Thoracic aorta (tissue), 2 donors: ENCODE data around the gene TMEM129. TPM values are rescaled to one million over a fixed set of nuclear protein-coding genes. Genes with fewer than 3 reads are reported as not detected.

ENCODE experiments used
- ATAC-seq: fragments of 150-250 bp; one replicate; pipeline ENCODE4 v1.8.0; 2017; ENCODE audit warnings: low read depth; ENCODE audit not compliant: insufficient number of reproducible peaks, low FRiP score
- DNase-seq: peaks from one replicate; pipeline ENCODE4 v3.0.0-alpha.2; 2020; ENCODE audit warnings: low spot score
- H3K27ac ChIP-seq, 2 donors: fragments of 200-600 bp; sonication (generic); 1 replicate in 1 of 2; 2 replicates in 1 of 2; pipeline ENCODE4 v1.5.1; 2016; ENCODE audit warnings: mild to moderate bottlenecking in 2 of 2, moderate library complexity in 2 of 2
- H3K27me3 ChIP-seq: fragments of 200-600 bp; sonication (generic); replicated peaks from 2 replicates; pipeline ENCODE4 v1.6.0; 2016; ENCODE audit warnings: mild to moderate bottlenecking; ENCODE audit not compliant: insufficient read depth
- H3K36me3 ChIP-seq: fragments of 200-600 bp; sonication (generic); one replicate; pipeline ENCODE4 v1.5.1; 2016
- H3K4me1 ChIP-seq, 2 donors: fragments of 200-600 bp; sonication (generic); 1 replicate in 1 of 2; 2 replicates in 1 of 2; pipeline versions ENCODE4 v1.5.1 to v1.6.0; 2016; ENCODE audit warnings: low read depth in 2 of 2, mild to moderate bottlenecking in 1 of 2; ENCODE audit not compliant: control insufficient read depth in 1 of 2
- H3K4me3 ChIP-seq: fragments of 200-600 bp; sonication (generic); 2 replicates; pipeline ENCODE4 v1.5.1; 2016; ENCODE audit warnings: mild to moderate bottlenecking
- H3K9me3 ChIP-seq: fragments of 200-600 bp; sonication (generic); 2 replicates; pipeline ENCODE4 v1.5.1; 2016
- CTCF ChIP-seq: fragments of 200-600 bp; sonication (generic); IDR thresholded peaks from one replicate; pipeline ENCODE4 v1.5.1; 2019; ENCODE audit warnings: antibody characterized with exemption
- total RNA-seq, 2 donors: library from RNA; depleted of rRNA; stranded (reverse); fragments of >200 nt; gene quantifications; one replicate each; pipeline versions ENCODE4 v1.1.0 to v1.2.3, GENCODE V29; 2016

TMEM129 gene
- total RNA-seq, 2 donors from 2014 or later = 58.1 to 104 TPM

GRCh38 chr4:1746919-1747602 is 25.9 kb upstream of the TMEM129 start:
- TF ChIP-seq CTCF = no peak
- no peak overlapping the region for H3K27ac ChIP-seq
- H3K4me3 ChIP-seq = no peak overlapping the region
- H3K27me3 ChIP-seq = no peaks in the 10 kb centered on the region
- no peak for DNase-seq
- no peaks in the 10 kb centered on the region for H3K9me3 ChIP-seq
- H3K36me3 ChIP-seq = no peaks in the 10 kb centered on the region
- no peaks in the 10 kb centered on the region for H3K4me1 ChIP-seq
- no peak for ATAC-seq

GRCh38 chr4:1746265-1746691 is 25.2 kb upstream of the TMEM129 start:
- peak; percentile 73 for TF ChIP-seq CTCF
- H3K4me1 ChIP-seq = no peaks in the 10 kb centered on the region
- H3K27me3 ChIP-seq = no peaks in the 10 kb centered on the region
- no peak for DNase-seq
- no peaks in the 10 kb centered on the region for H3K36me3 ChIP-seq
- H3K27ac ChIP-seq = no peak overlapping the region
- H3K4me3 ChIP-seq = no peak overlapping the region
- H3K9me3 ChIP-seq = no peaks in the 10 kb centered on the region
- ATAC-seq = no peak

- Histone ChIP-seq H3K9me3 (no peaks in the 10 kb centered on the region), H3K27ac (no peak overlapping the region), H3K27me3 (no peaks in the 10 kb centered on the region), H3K4me3 (no peak overlapping the region), H3K4me1 (no peaks in the 10 kb centered on the region), H3K36me3 (no peaks in the 10 kb centered on the region)
- ATAC-seq (no peak), DNase-seq (no peak)
- no peak for TF ChIP-seq CTCF
Observed at GRCh38 chr4:1745697-1746096, 24.6 kb upstream of the TMEM129 start.

- Histone ChIP-seq H3K4me1 (no peaks in the 10 kb centered on the region), H3K4me3 (no peak overlapping the region), H3K9me3 (no peaks in the 10 kb centered on the region), H3K27ac (no peak overlapping the region), H3K27me3 (no peaks in the 10 kb centered on the region), H3K36me3 (no peaks in the 10 kb centered on the region)
- TF ChIP-seq CTCF = no peak
- ATAC-seq = no peak
- DNase-seq = no peak
Observed at GRCh38 chr4:1745165-1745564, 24.0 kb upstream of the TMEM129 start.

GRCh38 chr4:1744552-1744951 is 23.4 kb upstream of the TMEM129 start:
- Histone ChIP-seq H3K9me3 (no peaks in the 10 kb centered on the region), H3K27ac (no peak overlapping the region), H3K4me3 (no peak overlapping the region), H3K4me1 (no peaks in the 10 kb centered on the region), H3K36me3 (no peaks in the 10 kb centered on the region), H3K27me3 (no peaks in the 10 kb centered on the region)
- DNase-seq (no peak), ATAC-seq (no peak)
- TF ChIP-seq CTCF = no peak
